ENCODE results near the gene RBM43. TPM values are rescaled to one million over a fixed set of nuclear protein-coding genes. Genes with fewer than 3 reads are reported as not detected.
A peak's percentile ranks its signal among the peaks of the same experiment; 100 is the strongest.
"Not testable (repeated sequence)": the region's sequence is repeated elsewhere in the genome, so short reads cannot be mapped to it uniquely, and the experiment has no call there.

RBM43 gene
- polyA plus RNA-seq, 2 of the 4 experiments (the other 2 are of a cell fraction), result 4.8 to 9.3 TPM

GRCh38 chr2:151238527-151239487, 22.9 kb downstream of the RBM43 start:
- Histone ChIP-seq H3K4me1 (peaks cover 9% of the 10 kb centered on the region; the same call in 1 of the 3 replicates), H3K4me2 (peak overlapping the region; percentile 41), H3K4me3 (no peak overlapping the region), H3K9me3 (no peaks in the 10 kb centered on the region), H3K27ac (no peak overlapping the region)
- ATAC-seq, result peak; percentile 83 to 84; a peak in 5 of 6 replicates
- WGBS (ENCODE audit: missing lambda C conversion rate), result 14% methylated on average over 6 of the region's 6 CpGs
- CTCF ChIA-PET, result interaction anchor here (0.5 to 5.7 kb wide), 61 partner anchors 10 to 1950 kb away, joined by 3 to 96 read pairs (median 4); partner anchors contain the start of gene MMADHC
- no peak for TF ChIP-seq CBX2 (IDR thresholded peaks at IDR 0.05; ENCODE audit: borderline replicate concordance, low read depth)
- TF ChIP-seq RAD21 (conservative IDR thresholded peaks at IDR 0.05 in 1 of 2, IDR thresholded peaks at IDR 0.05 in 1 of 2), result peak; percentile 92 to 96
- peak; percentile 91 for TF ChIP-seq CTCF (IDR thresholded peaks at IDR 0.05)
- TF ChIP-seq, protein P1, sequence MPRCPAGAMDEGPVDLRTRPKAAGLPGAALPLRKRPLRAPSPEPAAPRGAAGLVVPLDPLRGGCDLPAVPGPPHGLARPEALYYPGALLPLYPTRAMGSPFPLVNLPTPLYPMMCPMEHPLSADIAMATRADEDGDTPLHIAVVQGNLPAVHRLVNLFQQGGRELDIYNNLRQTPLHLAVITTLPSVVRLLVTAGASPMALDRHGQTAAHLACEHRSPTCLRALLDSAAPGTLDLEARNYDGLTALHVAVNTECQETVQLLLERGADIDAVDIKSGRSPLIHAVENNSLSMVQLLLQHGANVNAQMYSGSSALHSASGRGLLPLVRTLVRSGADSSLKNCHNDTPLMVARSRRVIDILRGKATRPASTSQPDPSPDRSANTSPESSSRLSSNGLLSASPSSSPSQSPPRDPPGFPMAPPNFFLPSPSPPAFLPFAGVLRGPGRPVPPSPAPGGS (IDR thresholded peaks at IDR 0.05), result no peak
- TF ChIP-seq CEBPB (IDR thresholded peaks at IDR 0.05), result peak in 1 of 2 experiments; percentile 29; a peak in 1 of 4 replicates
- TF ChIP-seq NPAS2 (CRISPR knock-in tag; IDR thresholded peaks at IDR 0.05; ENCODE audit: borderline replicate concordance), result no peak
- peak; percentile 88 for TF ChIP-seq SMC3 (IDR thresholded peaks at IDR 0.05)
- TF ChIP-seq GATA3 (IDR thresholded peaks at IDR 0.05; ENCODE audit: borderline replicate concordance), result no peak
- TF ChIP-seq RFX5 (IDR thresholded peaks at IDR 0.05), result no peak
- TF ChIP-seq HOXB5 (CRISPR knock-in tag; IDR thresholded peaks at IDR 0.05), result no peak
- no peak for TF ChIP-seq MAZ (IDR thresholded peaks at IDR 0.05; ENCODE audit: borderline replicate concordance, low read depth, low read length)
- POLR2A ChIA-PET, result interaction anchor here (1.7 kb wide), 1 partner anchor 753 kb away, joined by 3 read pairs; no protein-coding TSS in a partner anchor
- FAIRE-seq, result no peak
- DNase-seq (ENCODE audit: low read depth in 1 of 2, low spot score in 1 of 2), result peak; percentile 49 to 62

DNA sequence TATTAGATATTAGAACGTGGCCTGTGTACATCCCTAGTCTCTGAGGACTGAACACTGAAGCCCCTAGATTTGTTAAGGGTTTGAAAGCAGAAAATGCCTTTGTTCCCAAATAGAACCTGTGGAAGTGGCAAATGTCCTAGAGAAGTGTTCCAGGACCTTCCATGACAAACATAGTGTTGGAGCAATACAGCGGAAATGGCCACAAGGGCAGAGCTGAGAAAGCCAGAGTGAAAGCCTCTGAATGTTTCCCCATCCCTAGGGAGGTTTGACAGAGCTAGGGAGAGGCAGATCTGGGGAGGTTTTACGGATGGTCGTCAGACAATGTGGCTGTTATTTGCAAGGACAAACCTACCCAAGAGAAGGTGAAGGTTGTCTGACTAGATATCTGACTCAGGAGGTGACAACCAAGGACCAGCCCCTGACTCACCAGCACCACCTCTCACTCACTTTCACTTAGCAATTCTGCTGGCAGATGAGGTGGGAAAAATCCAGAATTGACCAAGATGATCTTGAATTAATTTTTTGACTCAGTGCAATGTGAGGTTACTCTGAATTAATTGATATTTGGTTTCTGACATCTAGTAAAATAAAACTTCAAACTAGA, 24.1 kb downstream of the RBM43 start:
- no peak overlapping the region for H3K4me3 ChIP-seq
- H3K4me2 ChIP-seq, result no peak overlapping the region
- H3K4me1 ChIP-seq, result peaks cover 9% of the 10 kb centered on the region; the same call in 1 of the 3 replicates
- H3K27ac ChIP-seq, result no peak overlapping the region
- peak in 1 of 2 experiments; percentile 48; a peak in 3 of 6 replicates for ATAC-seq
- H3K9me3 ChIP-seq, result peaks cover 5% of the 10 kb centered on the region; the same call in 1 of the 3 replicates
- WGBS (ENCODE audit: missing lambda C conversion rate), result 63% methylated on average over 4 of the region's 4 CpGs
- no peak for FAIRE-seq
- TF ChIP-seq MAX (IDR thresholded peaks at IDR 0.05), result no peak
- no peak for TF ChIP-seq EHMT2 (IDR thresholded peaks at IDR 0.05; ENCODE audit: low read depth)
- TF ChIP-seq CHD4 (IDR thresholded peaks at IDR 0.05; ENCODE audit: borderline replicate concordance), result no peak
- no peak for TF ChIP-seq NFE2L2 (conservative IDR thresholded peaks at IDR 0.05; ENCODE audit: low read length)
- TF ChIP-seq ZNF302 (CRISPR knock-in tag; IDR thresholded peaks at IDR 0.05), result no peak
- no peak for TF ChIP-seq GATA3 (IDR thresholded peaks at IDR 0.05; ENCODE audit: borderline replicate concordance)
- no peak for TF ChIP-seq NR3C1 (IDR thresholded peaks at IDR 0.05)
- TF ChIP-seq TP53 (CRISPR knock-in tag; IDR thresholded peaks at IDR 0.05), result no peak
- TF ChIP-seq SREBF2 (IDR thresholded peaks at IDR 0.05), result no peak
- TF ChIP-seq RFX5 (IDR thresholded peaks at IDR 0.05), result no peak
- TF ChIP-seq HEYL (CRISPR knock-in tag; IDR thresholded peaks at IDR 0.05), result no peak
- no peak for TF ChIP-seq RAD21 (conservative IDR thresholded peaks at IDR 0.05 in 1 of 2, IDR thresholded peaks at IDR 0.05 in 1 of 2)
- no peak for TF ChIP-seq MAZ (IDR thresholded peaks at IDR 0.05; ENCODE audit: borderline replicate concordance, low read depth, low read length)
- TF ChIP-seq HOXA7 (CRISPR knock-in tag; IDR thresholded peaks at IDR 0.05), result no peak
- no peak for TF ChIP-seq ZFP36 (IDR thresholded peaks at IDR 0.05; ENCODE audit: borderline replicate concordance, partially characterized antibody)
- no peak for TF ChIP-seq BHLHE40 (IDR thresholded peaks at IDR 0.05; ENCODE audit: low read depth, low read length)
- TF ChIP-seq, protein P1 (IDR thresholded peaks at IDR 0.05), result no peak
- no peak for TF ChIP-seq HOXB5 (CRISPR knock-in tag; IDR thresholded peaks at IDR 0.05)
- TF ChIP-seq NPAS2 (CRISPR knock-in tag; IDR thresholded peaks at IDR 0.05; ENCODE audit: borderline replicate concordance), result no peak
- no peak for TF ChIP-seq MAFK (IDR thresholded peaks at IDR 0.05; ENCODE audit: partially characterized antibody)
- POLR2A ChIA-PET, result no interaction called here
- CTCF ChIA-PET, result interaction anchor here (3.5 to 5.7 kb wide), 2 partner anchors 11 to 1642 kb away, joined by 40 to 96 read pairs; no protein-coding TSS in a partner anchor
- DNase-seq (ENCODE audit: low read depth in 1 of 2, low spot score in 1 of 2), result no peak

GRCh38 chr2:151233760-151234159, 27.9 kb downstream of the RBM43 start:
- H3K4me2 ChIP-seq; ATAC-seq; FAIRE-seq; H3K4me3 ChIP-seq; H3K9me3 ChIP-seq; POLR2A ChIA-PET; H3K4me1 ChIP-seq; DNase-seq (ENCODE audit: low read depth in 1 of 2, low spot score in 1 of 2); H3K27ac ChIP-seq: not testable (repeated sequence)
- CTCF ChIA-PET, result interaction anchor here (0.6 kb wide), 1 partner anchor 162 kb away, joined by 3 read pairs; no protein-coding TSS in a partner anchor
- WGBS (ENCODE audit: missing lambda C conversion rate), result 68% methylated on average over 3 of the region's 3 CpGs

All from A549 (cell line).